LNCAP (cell line): ENCODE measurements around the gene CNTN4.
A peak's percentile ranks its signal among the peaks of the same experiment; 100 is the strongest.

ENCODE experiments used
- TF ChIP-seq, protein P1 (sequence below): fragments of 450-650 bp; IDR thresholded peaks from 2 replicates; pipeline ENCODE4 v1.5.1; 2017; ENCODE audit warnings: mild to moderate bottlenecking

Gene CNTN4

GRCh38 chr3:3013317-3014052 is 914.8 kb downstream of the CNTN4 start:
- TF ChIP-seq, protein P1, sequence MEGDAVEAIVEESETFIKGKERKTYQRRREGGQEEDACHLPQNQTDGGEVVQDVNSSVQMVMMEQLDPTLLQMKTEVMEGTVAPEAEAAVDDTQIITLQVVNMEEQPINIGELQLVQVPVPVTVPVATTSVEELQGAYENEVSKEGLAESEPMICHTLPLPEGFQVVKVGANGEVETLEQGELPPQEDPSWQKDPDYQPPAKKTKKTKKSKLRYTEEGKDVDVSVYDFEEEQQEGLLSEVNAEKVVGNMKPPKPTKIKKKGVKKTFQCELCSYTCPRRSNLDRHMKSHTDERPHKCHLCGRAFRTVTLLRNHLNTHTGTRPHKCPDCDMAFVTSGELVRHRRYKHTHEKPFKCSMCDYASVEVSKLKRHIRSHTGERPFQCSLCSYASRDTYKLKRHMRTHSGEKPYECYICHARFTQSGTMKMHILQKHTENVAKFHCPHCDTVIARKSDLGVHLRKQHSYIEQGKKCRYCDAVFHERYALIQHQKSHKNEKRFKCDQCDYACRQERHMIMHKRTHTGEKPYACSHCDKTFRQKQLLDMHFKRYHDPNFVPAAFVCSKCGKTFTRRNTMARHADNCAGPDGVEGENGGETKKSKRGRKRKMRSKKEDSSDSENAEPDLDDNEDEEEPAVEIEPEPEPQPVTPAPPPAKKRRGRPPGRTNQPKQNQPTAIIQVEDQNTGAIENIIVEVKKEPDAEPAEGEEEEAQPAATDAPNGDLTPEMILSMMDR, result no peak

GRCh38 chr3:3015185-3016089 is 916.8 kb downstream of the CNTN4 start:
- TF ChIP-seq, protein P1, result peak; percentile 84

GRCh38 chr3:3016226-3016625 is 917.6 kb downstream of the CNTN4 start:
- TF ChIP-seq, protein P1, result no peak

DNA sequence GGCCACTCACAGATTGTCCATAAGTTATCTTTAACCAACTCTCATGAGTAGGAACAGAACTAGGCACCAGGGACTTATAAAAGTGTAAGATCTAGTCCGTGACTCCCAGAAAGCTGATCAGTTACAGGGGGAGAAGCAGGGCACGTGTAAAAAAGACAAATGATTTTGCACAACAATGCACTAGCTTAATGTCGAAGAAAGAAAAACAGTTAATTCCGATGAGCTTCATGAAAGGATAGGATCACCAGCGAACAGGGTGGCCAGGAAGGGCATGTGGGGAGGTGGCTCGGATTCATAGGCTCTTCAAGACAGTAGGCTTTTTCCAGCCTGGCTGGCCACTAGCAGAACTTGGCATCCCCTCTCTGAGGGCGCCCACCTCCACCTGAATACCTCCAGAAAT is 921.5 kb downstream of the CNTN4 start:
- TF ChIP-seq, protein P1, result no peak

DNA sequence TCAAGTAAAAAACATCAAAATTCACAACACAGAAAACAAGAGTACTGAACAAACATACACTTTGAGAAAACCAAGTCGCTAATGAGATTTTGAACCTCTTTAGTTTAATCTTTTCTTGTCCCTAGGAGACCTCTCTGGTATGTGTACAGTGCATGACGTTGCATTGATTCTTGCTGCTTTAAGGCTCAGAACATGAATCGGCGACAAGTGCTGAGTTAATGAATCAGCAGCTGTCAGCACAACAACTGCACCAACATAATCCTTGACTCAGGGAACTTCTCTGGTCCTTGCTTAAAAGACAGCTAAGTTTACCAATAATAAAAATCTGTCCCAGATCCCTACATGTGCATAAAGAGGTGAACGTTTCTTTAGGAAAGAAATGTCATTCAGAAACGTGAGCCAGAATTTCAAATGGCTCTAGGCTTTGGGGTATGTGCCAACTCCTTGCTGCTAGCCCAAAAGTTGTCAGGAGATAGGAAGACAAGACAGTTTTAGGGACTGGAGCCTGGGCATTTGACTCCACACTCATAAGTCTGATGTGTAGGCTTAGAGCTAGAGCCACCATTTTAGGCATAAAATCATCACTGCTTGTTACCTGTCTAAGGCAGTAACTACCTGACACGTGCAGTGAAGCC is 924.6 kb downstream of the CNTN4 start:
- TF ChIP-seq, protein P1, result no peak

- TF ChIP-seq, protein P1, result no peak
Observed at GRCh38 chr3:3027976-3028567, 929.4 kb downstream of the CNTN4 start.

- TF ChIP-seq, protein P1, result no peak
Observed at GRCh38 chr3:3031326-3031725, 932.7 kb downstream of the CNTN4 start.
